Muscle of leg (tissue), 11 donors: ENCODE results near the gene MTCL1. TPM values are rescaled to one million over a fixed set of nuclear protein-coding genes. Genes with fewer than 3 reads are reported as not detected.

Experiments
- DNase-seq: peaks from one replicate; pipeline ENCODE4 v3.0.0; 2013
- H3K27ac ChIP-seq: one replicate; pipeline ENCODE4 v1.5.1; 2013; ENCODE audit warnings: mild to moderate bottlenecking, low read length, control low read depth
- H3K27me3 ChIP-seq: one replicate; pipeline ENCODE4 v1.6.1; 2013; ENCODE audit warnings: low read length; ENCODE audit not compliant: control insufficient read depth, insufficient read depth
- H3K36me3 ChIP-seq: one replicate; pipeline ENCODE4 v1.6.1; 2013; ENCODE audit warnings: low read length; ENCODE audit not compliant: control insufficient read depth, insufficient read depth
- H3K4me1 ChIP-seq: one replicate; pipeline ENCODE4 v1.6.1; 2013; ENCODE audit warnings: low read length; ENCODE audit not compliant: control insufficient read depth, insufficient read depth
- H3K4me3 ChIP-seq: one replicate; pipeline ENCODE4 v1.5.1; 2013; ENCODE audit warnings: low read length, control low read depth
- H3K9me3 ChIP-seq: replicated peaks from 2 replicates; pipeline ENCODE4 v1.6.1; 2013; ENCODE audit warnings: low read depth, low read length; ENCODE audit not compliant: control insufficient read depth
- WGBS: methylation state at CpG from one replicate; pipeline ENCODE4 v1.1.5; 2013; ENCODE audit warnings: missing lambda C conversion rate; ENCODE audit not compliant: insufficient coverage; 5-methylcytosine and 5-hydroxymethylcytosine counted together
- polyA plus RNA-seq, 8 donors: library from polyadenylated mRNA; unstranded; fragments of 120-200 nt; gene quantifications; one replicate each; pipeline versions ENCODE4 v1.2.1 to v1.2.3, GENCODE V29; 2013; ENCODE audit warnings: inconsistent platforms in 1 of 8, low replicate concordance in 1 of 8; ENCODE audit not compliant: insufficient read length in 8 of 8, insufficient read depth in 1 of 8
- total RNA-seq: library from RNA; stranded (reverse); fragments of 120-200 nt; gene quantifications from one replicate; pipeline ENCODE4 v1.2.4, GENCODE V29; 2013

Gene MTCL1
- total and polyA plus RNA-seq, 9 donors = 14.9 to 45.4 (median 22.8) TPM

- no peak overlapping the region for H3K27ac ChIP-seq
- WGBS = 78% methylated on average over 12 of the region's 20 CpGs
Observed at GRCh38 chr18:8662560-8663255, 42.6 kb upstream of the MTCL1 start.

GRCh38 chr18:8667846-8668245 lies 37.5 kb upstream of the MTCL1 start:
- 100% methylated on average over 1 of the region's 3 CpGs for WGBS
- H3K27me3 ChIP-seq = no peaks in the 10 kb centered on the region
- no peaks in the 10 kb centered on the region for H3K9me3 ChIP-seq
- DNase-seq = no peak
- H3K36me3 ChIP-seq = no peaks in the 10 kb centered on the region
- H3K4me1 ChIP-seq = no peaks in the 10 kb centered on the region
- H3K27ac ChIP-seq = no peak overlapping the region
- H3K4me3 ChIP-seq = no peak overlapping the region

More at GRCh38 chr18:8662560-8663255, 42.6 kb upstream of the MTCL1 start:
- Histone ChIP-seq H3K27me3 (peaks cover 4% of the 10 kb centered on the region), H3K36me3 (no peaks in the 10 kb centered on the region), H3K9me3 (no peaks in the 10 kb centered on the region), H3K4me3 (no peak overlapping the region), H3K4me1 (peaks cover 9% of the 10 kb centered on the region)
- no peak for DNase-seq

GRCh38 chr18:8668381-8668780 lies 37.0 kb upstream of the MTCL1 start:
- Histone ChIP-seq H3K4me3 (no peak overlapping the region), H3K27ac (no peak overlapping the region), H3K27me3 (no peaks in the 10 kb centered on the region), H3K9me3 (no peaks in the 10 kb centered on the region), H3K4me1 (no peaks in the 10 kb centered on the region), H3K36me3 (no peaks in the 10 kb centered on the region)
- no peak for DNase-seq

- H3K27ac ChIP-seq = no peak overlapping the region
- no peaks in the 10 kb centered on the region for H3K9me3 ChIP-seq
- no peaks in the 10 kb centered on the region for H3K27me3 ChIP-seq
- DNase-seq = no peak
- 71% methylated on average over 3 of the region's 4 CpGs for WGBS
- H3K4me3 ChIP-seq = no peak overlapping the region
- no peaks in the 10 kb centered on the region for H3K36me3 ChIP-seq
- H3K4me1 ChIP-seq = no peaks in the 10 kb centered on the region
Observed at GRCh38 chr18:8669571-8669970, 35.8 kb upstream of the MTCL1 start.

GRCh38 chr18:8673256-8674209 lies 31.8 kb upstream of the MTCL1 start:
- Histone ChIP-seq H3K27ac (no peak overlapping the region), H3K36me3 (no peaks in the 10 kb centered on the region), H3K27me3 (no peaks in the 10 kb centered on the region), H3K4me3 (no peak overlapping the region), H3K9me3 (no peaks in the 10 kb centered on the region), H3K4me1 (no peaks in the 10 kb centered on the region)
- DNase-seq = no peak
- WGBS = 92% methylated on average over 2 of the region's 9 CpGs

- H3K27me3 ChIP-seq = no peaks in the 10 kb centered on the region
- H3K27ac ChIP-seq = no peak overlapping the region
- no peaks in the 10 kb centered on the region for H3K9me3 ChIP-seq
- H3K4me1 ChIP-seq = no peaks in the 10 kb centered on the region
- H3K36me3 ChIP-seq = no peaks in the 10 kb centered on the region
- DNase-seq = no peak
- no CpG with 5 or more reads among the region's 4 CpGs for WGBS
- H3K4me3 ChIP-seq = no peak overlapping the region
Observed at GRCh38 chr18:8675057-8675456, 30.3 kb upstream of the MTCL1 start.

DNA sequence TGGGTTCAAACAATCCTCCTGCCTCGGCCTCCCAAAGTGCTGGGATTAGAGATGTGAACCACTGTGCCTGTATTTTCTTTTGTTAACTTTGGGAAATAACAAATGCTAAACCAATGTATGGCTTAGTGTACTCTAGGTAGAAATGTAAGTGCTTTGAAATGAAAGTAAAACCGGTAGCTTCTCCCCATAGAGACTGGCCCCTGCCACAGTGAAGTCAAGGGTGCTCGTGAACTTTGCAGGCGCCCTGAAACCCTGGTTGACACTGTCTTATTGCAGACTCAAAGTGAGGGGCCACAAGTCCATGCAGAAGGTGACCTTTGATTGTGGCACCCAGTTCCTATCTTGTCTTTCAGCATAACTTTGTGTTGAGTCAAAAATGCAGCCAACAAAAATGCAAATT lies 24.2 kb upstream of the MTCL1 start:
- DNase-seq = no peak
- Histone ChIP-seq H3K27ac (no peak overlapping the region), H3K4me1 (peaks cover 7% of the 10 kb centered on the region), H3K27me3 (no peaks in the 10 kb centered on the region), H3K36me3 (no peaks in the 10 kb centered on the region), H3K9me3 (no peaks in the 10 kb centered on the region), H3K4me3 (no peak overlapping the region)
- 88% methylated on average over 3 of the region's 4 CpGs for WGBS

DNA sequence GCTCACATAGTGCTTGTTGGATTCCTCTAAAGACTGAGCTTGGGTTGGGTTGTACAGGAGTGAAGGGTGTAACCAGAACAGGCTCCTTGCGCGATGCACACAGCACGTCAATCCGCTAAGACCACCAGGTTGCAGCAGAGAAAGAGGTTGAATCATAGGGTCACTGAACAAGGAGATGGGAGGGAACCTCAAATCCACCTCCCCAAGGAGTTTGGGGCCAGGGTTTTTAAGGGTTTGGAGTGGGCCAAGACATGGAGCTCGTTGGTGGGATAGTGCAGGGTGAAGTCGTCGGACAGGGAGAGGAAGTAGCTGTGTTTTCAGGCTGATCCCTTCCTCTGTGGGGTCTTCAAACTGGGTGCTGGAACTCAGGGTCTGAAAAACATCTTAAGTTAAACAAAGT lies 20.8 kb upstream of the MTCL1 start:
- Histone ChIP-seq H3K4me1 (peaks cover 7% of the 10 kb centered on the region), H3K27ac (no peak overlapping the region), H3K9me3 (no peaks in the 10 kb centered on the region), H3K4me3 (no peak overlapping the region), H3K27me3 (no peaks in the 10 kb centered on the region), H3K36me3 (no peaks in the 10 kb centered on the region)
- DNase-seq = no peak
- WGBS = 94% methylated on average over 6 of the region's 7 CpGs

- Histone ChIP-seq H3K9me3 (no peaks in the 10 kb centered on the region), H3K4me1 (peaks cover 7% of the 10 kb centered on the region), H3K27me3 (no peaks in the 10 kb centered on the region), H3K36me3 (no peaks in the 10 kb centered on the region), H3K27ac (no peak overlapping the region), H3K4me3 (no peak overlapping the region)
- no peak for DNase-seq
- WGBS = 71% methylated on average over 11 of the region's 13 CpGs
Observed at GRCh38 chr18:8685141-8685913, 20.0 kb upstream of the MTCL1 start.

- Histone ChIP-seq H3K36me3 (no peaks in the 10 kb centered on the region), H3K4me1 (peaks cover 7% of the 10 kb centered on the region), H3K27me3 (no peaks in the 10 kb centered on the region), H3K27ac (no peak overlapping the region), H3K9me3 (no peaks in the 10 kb centered on the region), H3K4me3 (no peak overlapping the region)
- no peak for DNase-seq
- 93% methylated on average over 3 of the region's 8 CpGs for WGBS
Observed at GRCh38 chr18:8685914-8686216, 19.5 kb upstream of the MTCL1 start.
